GM12872 (cell line): Measurements from ENCODE around the gene SMYD4.

Experiments used
- CTCF ChIP-seq: IDR thresholded peaks from 3 replicates; pipeline ENCODE4 v1.5.1; 2011; ENCODE audit warnings: low read depth, mild to moderate bottlenecking, low read length, moderate library complexity; ENCODE audit not compliant: insufficient read depth

The SMYD4 gene

GRCh38 chr17:1800712-1801111 lies 29.0 kb downstream of the SMYD4 start:
- TF ChIP-seq CTCF, result no peak

- no peak for TF ChIP-seq CTCF
Measured at GRCh38 chr17:1800240-1800639, 29.5 kb downstream of the SMYD4 start.

- TF ChIP-seq CTCF, result no peak
Measured at GRCh38 chr17:1797323-1797722, 32.4 kb downstream of the SMYD4 start.

GRCh38 chr17:1796800-1797199 lies 32.9 kb downstream of the SMYD4 start:
- no peak for TF ChIP-seq CTCF

- no peak for TF ChIP-seq CTCF
Measured at GRCh38 chr17:1793447-1793806, 36.3 kb downstream of the SMYD4 start.

GRCh38 chr17:1792495-1793446 lies 36.9 kb downstream of the SMYD4 start:
- TF ChIP-seq CTCF, result no peak

- TF ChIP-seq CTCF, result no peak
Measured at GRCh38 chr17:1789936-1790335, 39.8 kb downstream of the SMYD4 start.
